IMR-90 (cell line): Measurements from ENCODE around the gene TMC7. TPM values are rescaled to one million over a fixed set of nuclear protein-coding genes. Genes with fewer than 3 reads are reported as not detected.
A peak's percentile ranks its signal among the peaks of the same experiment; 100 is the strongest.

Experiments
- ATAC-seq: fragments of 200-7000 bp; cut with Tn5 transposase; 2 replicates; pipeline ENCODE4 v1.9.1; 2020; ENCODE audit warnings: low read depth, mild to moderate bottlenecking, moderate library complexity
- BruUV-seq: library from RNA; stranded (reverse); fragments of 400-500 nt; replicated peaks from 2 replicates; lab custom pipeline; 2021; lab: Mats Ljungman, UMichigan
- CTCF ChIA-PET: fragments of 300-600 bp; formaldehyde crosslinking; extraction: SDS; loops from one replicate; lab custom pipeline; 2021; ENCODE audit warnings: antibody characterized with exemption; lab: Yijun Ruan, JAX
- POLR2A ChIA-PET: fragments of 300-600 bp; sonication (Branson Sonifier 250); formaldehyde crosslinking; loops from one replicate; lab custom pipeline; 2022; ENCODE audit warnings: antibody characterized with exemption; ENCODE audit not compliant: unreplicated experiment; lab: Charles Lee
- DNase-seq: peaks from one replicate; pipeline ENCODE4 v3.0.0; 2013
- H2AFZ ChIP-seq: replicated peaks from 2 replicates; pipeline ENCODE3; 2013; ENCODE audit warnings: low read length, mild to moderate bottlenecking; ENCODE audit not compliant: poor library complexity
- H2AK5ac ChIP-seq: 2 replicates; pipeline ENCODE4 v1.6.1; 2013; ENCODE audit warnings: low read depth, low read length, inconsistent platforms
- H2AK9ac ChIP-seq: replicated peaks from 2 replicates; pipeline ENCODE3; 2013; ENCODE audit warnings: mild to moderate bottlenecking, low read depth, low read length, moderate library complexity; ENCODE audit not compliant: poor library complexity
- H2BK120ac ChIP-seq: 2 replicates; pipeline ENCODE4 v1.6.1; 2013; ENCODE audit warnings: low read depth, low read length, inconsistent platforms
- H2BK15ac ChIP-seq: 3 replicates; pipeline ENCODE4 v1.6.1; 2013; ENCODE audit warnings: low read depth, low read length, inconsistent platforms
- H2BK20ac ChIP-seq: 2 replicates; pipeline ENCODE4 v1.6.1; 2013; ENCODE audit warnings: low read depth, mild to moderate bottlenecking, inconsistent platforms, low read length, moderate library complexity
- H2BK5ac ChIP-seq: 2 replicates; pipeline ENCODE4 v1.6.1; 2013; ENCODE audit warnings: mild to moderate bottlenecking, low read depth, low read length, inconsistent platforms; ENCODE audit not compliant: poor library complexity, severe bottlenecking
- H3K14ac ChIP-seq: replicated peaks from 2 replicates; pipeline ENCODE4 v1.6.1; 2013; ENCODE audit warnings: low read depth, low read length, inconsistent platforms
- H3K18ac ChIP-seq: 2 replicates; pipeline ENCODE4 v1.6.1; 2013; ENCODE audit warnings: low read depth, low read length, control low read depth
- H3K23ac ChIP-seq: 2 replicates; pipeline ENCODE4 v1.6.1; 2013; ENCODE audit warnings: low read depth, low read length, inconsistent platforms
- H3K27ac ChIP-seq: 2 replicates; pipeline ENCODE4 v1.5.1; 2013; ENCODE audit warnings: mild to moderate bottlenecking, control low read depth, low read length; ENCODE audit not compliant: insufficient read depth
- H3K27me3 ChIP-seq: 2 replicates; pipeline ENCODE4 v1.6.1; 2013; ENCODE audit warnings: low read length; ENCODE audit not compliant: control insufficient read depth, insufficient read depth
- H3K36me3 ChIP-seq: 2 replicates; pipeline ENCODE4 v1.6.1; 2013; ENCODE audit warnings: low read length, mixed read lengths; ENCODE audit not compliant: control insufficient read depth, insufficient read depth
- H3K4ac ChIP-seq: 2 replicates; pipeline ENCODE4 v1.6.1; 2013; ENCODE audit warnings: low read depth, low read length, inconsistent platforms
- H3K4me1 ChIP-seq: 2 replicates; pipeline ENCODE4 v1.6.1; 2013; ENCODE audit warnings: low read length, mixed read lengths; ENCODE audit not compliant: control insufficient read depth, insufficient read depth
- H3K4me2 ChIP-seq: 2 replicates; pipeline ENCODE4 v1.6.1; 2013; ENCODE audit warnings: low read depth, mild to moderate bottlenecking, control low read depth, low read length, moderate library complexity
- H3K4me3 ChIP-seq: 2 replicates; pipeline ENCODE4 v1.5.1; 2013; ENCODE audit warnings: low read depth, mild to moderate bottlenecking, control low read depth, low read length, moderate library complexity; ENCODE audit not compliant: insufficient read depth
- H3K56ac ChIP-seq: 2 replicates; pipeline ENCODE4 v1.6.1; 2013; ENCODE audit warnings: low read length, inconsistent platforms; ENCODE audit not compliant: insufficient read depth; ENCODE audit errors: extremely low read depth
- H3K79me1 ChIP-seq, 2 experiments: 2 replicates each; pipeline ENCODE4 v1.6.1; 2013; ENCODE audit warnings: low read length in 2 of 2, inconsistent platforms in 1 of 2, low read depth in 1 of 2
- H3K9ac ChIP-seq: 2 replicates; pipeline ENCODE4 v1.6.1; 2013; ENCODE audit warnings: low read depth, low read length, control low read depth
- H3K9me1 ChIP-seq: 2 replicates; pipeline ENCODE4 v1.6.1; 2013; ENCODE audit warnings: low read length, inconsistent platforms; ENCODE audit not compliant: insufficient read depth
- H3K9me3 ChIP-seq: 2 replicates; pipeline ENCODE4 v1.6.1; 2013; ENCODE audit warnings: low read length; ENCODE audit not compliant: control insufficient read depth, insufficient read depth
- H4K20me1 ChIP-seq: 2 replicates; pipeline ENCODE4 v1.6.1; 2013; ENCODE audit warnings: low read length, inconsistent platforms; ENCODE audit not compliant: insufficient read depth
- H4K5ac ChIP-seq: 2 replicates; pipeline ENCODE4 v1.6.1; 2013; ENCODE audit warnings: mild to moderate bottlenecking, low read depth, low read length, control low read depth
- H4K8ac ChIP-seq, 2 experiments: 2 replicates each; pipeline ENCODE4 v1.6.1; 2013; ENCODE audit warnings: low read depth in 2 of 2, low read length in 2 of 2, control low read depth in 1 of 2, inconsistent platforms in 1 of 2
- H4K91ac ChIP-seq: 2 replicates; pipeline ENCODE4 v1.6.1; 2013; ENCODE audit warnings: low read depth, low read length, inconsistent platforms; ENCODE audit not compliant: insufficient read depth
- CEBPB ChIP-seq: IDR thresholded peaks from 2 replicates; pipeline ENCODE4 v1.6.1; 2012; ENCODE audit warnings: low read depth, low read length, improper control_type of control experiment
- CTCF ChIP-seq: conservative IDR thresholded peaks from 2 replicates; pipeline ENCODE4 v1.5.1; 2012; ENCODE audit warnings: mild to moderate bottlenecking, low read depth, low read length, improper control_type of control experiment
- MAFK ChIP-seq: IDR thresholded peaks from 2 replicates; pipeline ENCODE4 v1.6.1; 2012; ENCODE audit warnings: low read depth, low read length, improper control_type of control experiment
- MAZ ChIP-seq: IDR thresholded peaks from 2 replicates; pipeline ENCODE4 v1.6.1; 2012; ENCODE audit warnings: low read depth, mild to moderate bottlenecking, low read length, improper control_type of control experiment, moderate library complexity, borderline replicate concordance
- MXI1 ChIP-seq: IDR thresholded peaks from 2 replicates; pipeline ENCODE4 v1.6.1; 2012; ENCODE audit warnings: low read depth, mild to moderate bottlenecking, low read length, moderate library complexity, borderline replicate concordance
- NFE2L2 ChIP-seq: fragments of 150-350 bp; IDR thresholded peaks from 2 replicates; pipeline ENCODE4 v1.6.1; 2016; ENCODE audit warnings: low read depth, mild to moderate bottlenecking, low read length
- POLR2A ChIP-seq: IDR thresholded peaks from 2 replicates; pipeline ENCODE4 v1.6.1; 2012; ENCODE audit warnings: mild to moderate bottlenecking, low read depth, low read length
- RAD21 ChIP-seq: IDR thresholded peaks from 2 replicates; pipeline ENCODE4 v1.6.1; 2012; ENCODE audit warnings: low read length, improper control_type of control experiment
- RCOR1 ChIP-seq: IDR thresholded peaks from 2 replicates; pipeline ENCODE4 v1.6.1; 2012; ENCODE audit warnings: mild to moderate bottlenecking, low read length, improper control_type of control experiment; ENCODE audit not compliant: insufficient replicate concordance
- RFX5 ChIP-seq: IDR thresholded peaks from 2 replicates; pipeline ENCODE4 v1.8.0; 2012; ENCODE audit warnings: low read depth, mild to moderate bottlenecking, low read length, moderate library complexity
- WGBS, 2 experiments: methylation state at CpG; one replicate each; pipeline versions ENCODE4 v1.1.5 to v1.1.7; 2013; ENCODE audit warnings: missing lambda C conversion rate in 2 of 2; ENCODE audit not compliant: insufficient read length in 1 of 2; ENCODE audit errors: extremely low coverage in 2 of 2; 5-methylcytosine and 5-hydroxymethylcytosine counted together
- dilution Hi-C: fragments of 300-500 bp; cut with HindIII; formaldehyde crosslinking; loops from one replicate; pipeline ENCODE4 v1.14.3; 2018; ENCODE audit warnings: low sequenced_read_pairs; ENCODE audit not compliant: unreplicated experiment
- in situ Hi-C: fragments of 300-500 bp; cut with MboI; formaldehyde crosslinking; loops from 3 replicates; pipeline ENCODE4 v1.14.3; 2019; ENCODE audit warnings: low sequenced_read_pairs, inconsistent platforms, mixed read lengths
- intact Hi-C: fragments of 100-400 bp; cut with micrococcal nuclease; formaldehyde crosslinking; loops from 2 replicates; pipeline ENCODE4 v1.10.0; 2022
- polyA plus RNA-seq, 3 experiments: library from polyadenylated mRNA; depleted of rRNA; stranded (reverse); fragments of >200 nt; gene quantifications; 2 replicates each; pipeline ENCODE4 v1.2.3, GENCODE V29; 2012; ENCODE audit warnings: low replicate concordance in 1 of 3
- total RNA-seq: library from RNA; depleted of rRNA; stranded (reverse); fragments of >200 nt; gene quantifications from 2 replicates; pipeline ENCODE4 v1.2.3, GENCODE V29; 2012

TMC7 gene
- total and polyA plus RNA-seq, 2 of the 4 experiments (the other 2 are of a cell fraction), result 0.27 to 0.36 TPM

GRCh38 chr16:19066988-19067348 is 83.2 kb downstream of the TMC7 start:
- no TSS peak for BruUV-seq
- Histone ChIP-seq H3K4me2 (peak overlapping the region; percentile 30; the same call in 1 of the 2 replicates), H3K4me1 (no peaks in the 10 kb centered on the region), H3K4me3 (no peak overlapping the region), H2BK20ac (no peak overlapping the region), H3K27ac (no peak overlapping the region), H2BK120ac (no peak overlapping the region), H3K9me1 (no peaks in the 10 kb centered on the region), H2AK9ac (no peak overlapping the region), H3K14ac (no peak overlapping the region), H3K56ac (no peak overlapping the region), H4K5ac (peak overlapping the region; percentile 51), H4K20me1 (no peaks in the 10 kb centered on the region), H3K27me3 (no peaks in the 10 kb centered on the region), H3K36me3 (no peaks in the 10 kb centered on the region), H3K9me3 (no peaks in the 10 kb centered on the region), H3K79me1 (peaks cover 0 to 11% of the 10 kb centered on the region in 2 experiments; a peak in 1 of 4 replicates), H2AK5ac (no peak overlapping the region), H2BK5ac (no peak overlapping the region), H4K8ac (peak overlapping the region; percentile 7 to 95; a peak in 3 of 4 replicates), H3K4ac (no peak overlapping the region), H3K18ac (no peak overlapping the region), H3K9ac (no peak overlapping the region), H2BK15ac (no peak overlapping the region), H2AFZ (peak overlapping the region; percentile 83), H3K23ac (no peak overlapping the region), H4K91ac (no peak overlapping the region)
- DNase-seq (no peak), ATAC-seq (no peak)
- ChIA-PET CTCF (interaction anchor here (0.5 to 1.4 kb wide), 3 partner anchors 14 to 84 kb away, joined by 3 to 5 read pairs (median 4); partner anchors contain the start of gene TMC7), POLR2A (no interaction called here)
- TF ChIP-seq MAZ (no peak), MXI1 (no peak), RCOR1 (no peak), NFE2L2 (no peak), RFX5 (no peak), CTCF (no peak), POLR2A (no peak), CEBPB (no peak), RAD21 (no peak), MAFK (no peak)
- intact Hi-C loops (loop anchor here (1.0 to 10.0 kb wide), 3 partner anchors 70 to 262 kb away; partner anchors contain the start of genes ARL6IP1 and TMC7), in situ Hi-C loops (no loop called here), dilution Hi-C loops (no loop called here)
- WGBS, 2 experiments, result 0% methylated on average over 1 of the region's 9 CpGs; no CpG with 5 or more reads in 1 of the 2 experiments
